CD4-positive, CD25-positive, alpha-beta regulatory T cell (primary cell): ENCODE results near the gene GABRB2. TPM values are rescaled to one million over a fixed set of nuclear protein-coding genes. Genes with fewer than 3 reads are reported as not detected.
"Not testable (repeated sequence)": the region's sequence is repeated elsewhere in the genome, so short reads cannot be mapped to it uniquely, and the experiment has no call there.

Source experiments
- ATAC-seq, 2 donors: fragments of 150-1000 bp; cut with Tn5 transposase; one replicate each; pipeline ENCODE4 v1.10.0; 2021; ENCODE audit warnings: low read depth in 2 of 2, moderate number of reproducible peaks in 2 of 2, moderate library complexity in 1 of 2
- DNase-seq, 3 donors: peaks; one replicate each; pipeline versions ENCODE4 v3.0.0 to v3.0.0-alpha.2; 2012 to 2022; ENCODE audit warnings: mixed read lengths in 1 of 3
- H3K27ac ChIP-seq: one replicate; pipeline ENCODE4 v1.7.0; 2013; ENCODE audit warnings: mild to moderate bottlenecking, low read length; ENCODE audit not compliant: insufficient read depth, poor library complexity, severe bottlenecking
- H3K27me3 ChIP-seq: one replicate; pipeline ENCODE4 v1.7.0; 2013; ENCODE audit warnings: low read length; ENCODE audit not compliant: control insufficient read depth, insufficient read depth
- H3K36me3 ChIP-seq: one replicate; pipeline ENCODE4 v1.7.0; 2013; ENCODE audit warnings: mild to moderate bottlenecking, low read length, moderate library complexity; ENCODE audit not compliant: control insufficient read depth, insufficient read depth
- H3K4me1 ChIP-seq: 2 replicates; pipeline ENCODE4 v1.7.0; 2013; ENCODE audit warnings: mild to moderate bottlenecking, low read length; ENCODE audit not compliant: insufficient read depth, control insufficient read depth, poor library complexity, severe bottlenecking
- H3K4me3 ChIP-seq: one replicate; pipeline ENCODE4 v1.7.0; 2013; ENCODE audit warnings: low read depth, mild to moderate bottlenecking, low read length, moderate library complexity
- H3K9me3 ChIP-seq, 2 experiments: 1 replicate in 1 of 2; 2 replicates in 1 of 2; pipeline ENCODE4 v1.7.0; 2013; ENCODE audit warnings: low read length in 2 of 2, mild to moderate bottlenecking in 1 of 2, moderate library complexity in 1 of 2; ENCODE audit not compliant: control insufficient read depth in 2 of 2
- H3K27ac Mint-ChIP-seq, 3 donors: one replicate each; pipeline ENCODE4 v1.8.0; 2020 to 2022; ENCODE audit warnings: mild to moderate bottlenecking in 3 of 3, mixed read lengths in 3 of 3, moderate library complexity in 2 of 3
- H3K27me3 Mint-ChIP-seq: one replicate; pipeline ENCODE4 v1.8.0; 2022; ENCODE audit warnings: mild to moderate bottlenecking, mixed read lengths
- H3K36me3 Mint-ChIP-seq: one replicate; pipeline ENCODE4 v1.8.0; 2020; ENCODE audit warnings: mixed read lengths
- H3K4me1 Mint-ChIP-seq, 4 donors: one replicate each; pipeline ENCODE4 v1.8.0; 2020 to 2022; ENCODE audit warnings: mixed read lengths in 4 of 4, mild to moderate bottlenecking in 1 of 4
- H3K4me3 Mint-ChIP-seq, 4 donors: one replicate each; pipeline ENCODE4 v1.8.0; 2020 to 2022; ENCODE audit warnings: mild to moderate bottlenecking in 4 of 4, mixed read lengths in 4 of 4, moderate library complexity in 3 of 4
- H3K9me3 Mint-ChIP-seq, 7 donors: one replicate each; pipeline ENCODE4 v1.8.0; 2020 to 2022; ENCODE audit warnings: mixed read lengths in 7 of 7, mild to moderate bottlenecking in 3 of 7, moderate library complexity in 2 of 7
- polyA plus RNA-seq, 4 donors: library from polyadenylated mRNA; unstranded; fragments of 300-500 nt; fragmentation: Illumina TruSeq; gene quantifications; one replicate each; pipeline ENCODE4 v1.2.3, GENCODE V29; 2021
- total RNA-seq: library from RNA; stranded (reverse); gene quantifications from one replicate; pipeline ENCODE4 v1.2.3, GENCODE V29; 2022

GABRB2 gene
- total and polyA plus RNA-seq, 5 donors from 2014 or later = not detected

- H3K36me3 Mint-ChIP-seq = no peaks in the 10 kb centered on the region
- H3K27ac Mint-ChIP-seq = no peak overlapping the region
- no peaks in the 10 kb centered on the region for H3K4me1 Mint-ChIP-seq
- H3K4me3 ChIP-seq = no peak overlapping the region
- peaks cover 0 to 8% (median 0%) of the 10 kb centered on the region in 7 donors for H3K9me3 Mint-ChIP-seq
- no peak overlapping the region for H3K4me3 Mint-ChIP-seq
- no peaks in the 10 kb centered on the region for H3K4me1 ChIP-seq
- peaks cover 1% of the 10 kb centered on the region for H3K27me3 ChIP-seq
- no peaks in the 10 kb centered on the region for H3K9me3 ChIP-seq
- no peaks in the 10 kb centered on the region for H3K27me3 Mint-ChIP-seq
- DNase-seq = no peak
- H3K36me3 ChIP-seq = no peaks in the 10 kb centered on the region
- ATAC-seq = no peak
- no peak overlapping the region for H3K27ac ChIP-seq
Measured at GRCh38 chr5:161263191-161263590, 283.3 kb downstream of the GABRB2 start.

DNA sequence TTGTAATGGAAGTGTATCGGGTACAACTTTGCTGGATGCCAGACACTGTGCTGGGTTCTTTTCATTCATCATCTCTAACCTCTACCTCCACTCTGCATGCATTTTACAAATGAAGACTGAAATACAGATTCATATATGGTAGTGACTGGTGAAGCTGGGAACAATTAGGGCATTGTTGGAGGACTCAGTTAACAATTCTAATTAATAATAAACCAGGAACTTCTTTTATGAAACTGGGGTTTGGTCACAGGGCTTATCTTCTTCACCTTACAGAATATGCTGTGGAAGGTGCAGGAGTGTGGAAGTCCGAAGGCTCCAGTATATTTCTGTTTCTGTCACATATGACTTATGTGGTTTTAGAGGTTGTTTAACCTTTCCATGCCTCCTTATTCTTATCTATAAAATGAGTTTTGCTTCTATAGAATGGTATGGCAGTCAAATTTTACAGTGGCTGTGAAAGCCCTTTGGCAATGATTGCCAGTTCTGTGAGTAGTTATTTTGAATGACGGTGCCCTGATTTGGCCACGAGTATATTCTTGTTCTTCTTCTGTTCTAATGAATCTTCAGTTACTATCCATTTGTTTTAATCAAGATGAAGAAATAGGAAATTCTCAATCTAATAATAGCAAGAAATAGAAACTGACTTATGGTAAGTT lies 284.7 kb downstream of the GABRB2 start:
- peaks cover 1% of the 10 kb centered on the region for H3K27me3 ChIP-seq
- ATAC-seq (no peak), DNase-seq (no peak)
- H3K4me3 Mint-ChIP-seq = no peak overlapping the region
- no peaks in the 10 kb centered on the region for H3K27me3 Mint-ChIP-seq
- no peaks in the 10 kb centered on the region for H3K4me1 ChIP-seq
- H3K36me3 ChIP-seq = no peaks in the 10 kb centered on the region
- H3K4me3 ChIP-seq = no peak overlapping the region
- H3K4me1 Mint-ChIP-seq = no peaks in the 10 kb centered on the region
- H3K27ac Mint-ChIP-seq = no peak overlapping the region
- H3K9me3 Mint-ChIP-seq = peaks cover 0 to 8% (median 0%) of the 10 kb centered on the region in 7 donors
- H3K36me3 Mint-ChIP-seq = no peaks in the 10 kb centered on the region
- no peaks in the 10 kb centered on the region for H3K9me3 ChIP-seq
- H3K27ac ChIP-seq = no peak overlapping the region

DNA sequence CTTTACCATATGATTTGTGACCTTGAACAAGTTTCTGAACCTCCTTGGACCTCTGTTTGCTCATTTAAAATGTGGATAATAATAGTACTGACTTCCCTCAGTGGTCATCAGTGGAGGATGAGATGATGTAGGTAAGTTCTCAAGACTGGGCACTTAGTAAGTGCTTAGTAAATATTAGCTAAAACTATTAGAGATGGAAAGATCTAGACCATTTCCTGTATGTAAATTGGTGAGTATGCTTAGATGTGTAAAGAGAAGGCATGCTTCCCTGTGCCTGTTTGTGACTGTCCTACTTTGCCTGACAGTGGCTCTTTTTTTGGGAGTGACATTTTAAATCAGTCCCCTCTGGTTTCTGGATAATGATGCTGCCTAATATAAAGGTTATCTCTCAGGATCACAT lies 288.1 kb downstream of the GABRB2 start:
- Mint-ChIP-seq H3K36me3 (no peaks in the 10 kb centered on the region), H3K27ac (no peak overlapping the region), H3K9me3 (peaks cover 0 to 4% (median 0%) of the 10 kb centered on the region in 7 donors), H3K27me3 (no peaks in the 10 kb centered on the region), H3K4me1 (no peaks in the 10 kb centered on the region), H3K4me3 (no peak overlapping the region)
- Histone ChIP-seq H3K4me3 (no peak overlapping the region), H3K27me3 (peaks cover 1% of the 10 kb centered on the region), H3K36me3 (no peaks in the 10 kb centered on the region), H3K27ac (no peak overlapping the region), H3K9me3 (no peaks in the 10 kb centered on the region), H3K4me1 (no peaks in the 10 kb centered on the region)
- DNase-seq (no peak), ATAC-seq (no peak)

DNA sequence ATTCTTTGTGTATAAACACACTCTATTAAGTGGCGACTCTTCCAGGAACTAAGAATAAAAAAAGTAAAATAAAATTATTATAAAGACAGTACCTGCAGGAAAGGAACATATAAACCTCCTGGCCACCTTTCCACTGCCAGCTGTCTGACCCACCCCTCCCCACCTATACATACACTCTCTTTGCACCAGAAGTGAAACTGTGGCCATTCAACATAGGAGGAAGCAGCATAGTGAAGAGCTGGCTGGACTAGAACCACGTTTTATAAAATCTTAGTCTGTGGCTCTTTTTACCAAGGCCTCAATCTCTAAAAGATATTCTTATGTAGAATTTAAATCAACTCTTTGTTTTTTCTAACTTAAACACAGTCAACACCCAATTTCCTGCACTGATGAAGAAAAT lies 289.6 kb downstream of the GABRB2 start:
- no peaks in the 10 kb centered on the region for H3K4me1 Mint-ChIP-seq
- H3K36me3 Mint-ChIP-seq = no peaks in the 10 kb centered on the region
- Histone ChIP-seq H3K9me3 (no peaks in the 10 kb centered on the region), H3K4me1 (no peaks in the 10 kb centered on the region), H3K4me3 (no peak overlapping the region), H3K36me3 (no peaks in the 10 kb centered on the region), H3K27ac (no peak overlapping the region), H3K27me3 (peaks cover 1% of the 10 kb centered on the region)
- no peak overlapping the region for H3K27ac Mint-ChIP-seq
- H3K4me3 Mint-ChIP-seq = no peak overlapping the region
- ATAC-seq = no peak
- no peak for DNase-seq
- H3K9me3 Mint-ChIP-seq = peaks cover 0 to 4% (median 0%) of the 10 kb centered on the region in 7 donors
- H3K27me3 Mint-ChIP-seq = no peaks in the 10 kb centered on the region

- not testable (repeated sequence) for H3K27ac Mint-ChIP-seq, ATAC-seq, H3K27me3 ChIP-seq, H3K4me3 ChIP-seq, H3K9me3 Mint-ChIP-seq, H3K4me1 ChIP-seq, H3K4me3 Mint-ChIP-seq, DNase-seq, H3K27ac ChIP-seq, H3K4me1 Mint-ChIP-seq, H3K9me3 ChIP-seq, H3K27me3 Mint-ChIP-seq, H3K36me3 Mint-ChIP-seq, H3K36me3 ChIP-seq
Measured at GRCh38 chr5:161252955-161253354, 293.6 kb downstream of the GABRB2 start.

DNA sequence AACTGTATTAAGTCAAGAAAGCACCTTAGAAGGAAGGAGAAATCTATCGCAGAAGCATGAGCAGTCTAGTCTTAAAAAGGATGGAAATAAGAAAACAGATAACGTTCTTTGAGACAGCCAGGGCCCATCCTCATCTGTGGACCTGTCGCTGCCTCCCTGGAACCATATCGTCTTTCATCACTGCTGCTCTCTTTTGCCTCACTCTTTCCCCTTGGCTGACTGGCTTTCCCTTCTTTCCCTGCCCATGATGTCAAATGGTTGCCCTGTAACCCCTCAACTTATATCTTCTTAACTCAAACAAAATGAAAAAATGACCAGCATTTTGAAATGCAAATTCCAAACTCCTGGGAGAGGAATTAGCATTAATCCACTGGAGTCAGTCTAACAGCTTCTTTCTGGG lies 299.8 kb downstream of the GABRB2 start:
- Histone ChIP-seq H3K4me1 (no peaks in the 10 kb centered on the region), H3K27me3 (no peaks in the 10 kb centered on the region), H3K27ac (no peak overlapping the region), H3K9me3 (no peaks in the 10 kb centered on the region), H3K4me3 (no peak overlapping the region), H3K36me3 (no peaks in the 10 kb centered on the region)
- no peak overlapping the region for H3K4me3 Mint-ChIP-seq
- H3K9me3 Mint-ChIP-seq = peaks cover 0 to 3% (median 0%) of the 10 kb centered on the region in 7 donors
- DNase-seq = no peak
- H3K27ac Mint-ChIP-seq = no peak overlapping the region
- H3K4me1 Mint-ChIP-seq = no peaks in the 10 kb centered on the region
- no peaks in the 10 kb centered on the region for H3K36me3 Mint-ChIP-seq
- H3K27me3 Mint-ChIP-seq = no peaks in the 10 kb centered on the region
- ATAC-seq = no peak

- not testable (repeated sequence) for H3K36me3 Mint-ChIP-seq, H3K9me3 ChIP-seq, DNase-seq, H3K4me3 ChIP-seq, ATAC-seq, H3K4me1 ChIP-seq, H3K27ac Mint-ChIP-seq, H3K4me1 Mint-ChIP-seq, H3K27me3 Mint-ChIP-seq, H3K27ac ChIP-seq, H3K9me3 Mint-ChIP-seq, H3K4me3 Mint-ChIP-seq, H3K36me3 ChIP-seq, H3K27me3 ChIP-seq
Measured at GRCh38 chr5:161245846-161246245, 300.7 kb downstream of the GABRB2 start.
